ENCODE results near the gene MAST1.

DNA sequence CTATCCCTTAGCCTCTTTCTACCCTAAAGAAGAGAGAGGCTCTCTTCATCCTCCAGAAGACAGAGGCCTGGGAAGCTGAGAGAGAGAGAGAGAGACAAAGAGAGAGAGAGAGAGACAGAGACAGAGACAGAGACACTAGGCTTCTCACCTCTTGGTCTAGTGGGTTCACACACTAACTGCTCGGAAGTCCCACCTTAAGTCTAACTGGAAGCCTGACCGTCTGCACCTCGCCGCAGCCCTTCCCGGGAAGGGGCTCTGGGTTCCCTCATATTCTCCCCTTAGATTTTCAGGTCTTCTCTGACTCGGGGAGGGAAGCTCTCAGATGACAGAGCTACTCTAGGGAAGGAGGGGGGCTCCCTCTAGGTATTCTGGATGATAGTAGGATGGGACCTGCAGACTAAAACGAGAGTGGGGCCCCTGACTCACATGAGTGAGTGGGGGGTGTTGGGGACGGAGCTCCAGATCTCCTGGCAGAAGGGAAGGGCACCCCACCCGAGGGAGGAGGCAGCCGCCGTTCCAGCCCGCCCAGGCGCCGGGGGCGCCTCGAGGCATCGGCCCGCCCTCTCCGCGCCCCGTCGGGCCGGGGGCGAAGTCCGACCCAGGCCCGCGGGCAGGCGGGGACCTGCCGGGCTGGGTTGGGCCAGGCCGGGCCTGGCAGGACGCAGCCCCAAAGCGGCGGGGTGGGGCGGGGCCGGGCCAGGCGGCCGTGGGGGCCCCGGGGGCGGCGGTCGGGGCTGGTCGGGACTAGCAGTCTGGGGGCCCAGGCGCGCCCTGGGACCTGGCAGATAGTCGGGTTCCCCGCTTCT, 49.0 kb upstream of the MAST1 start:
- TF ChIP-seq POLR2AphosphoS5 (IDR thresholded peaks at IDR 0.05; ENCODE audit: low read depth, low read length) (no peak; the same call in 1 of the 2 replicates), CTCF (IDR thresholded peaks at IDR 0.05 in 2 of 3, conservative IDR thresholded peaks at IDR 0.05 in 1 of 3; ENCODE audit: borderline replicate concordance in 1 of 3, insufficient read depth in 1 of 3, low read depth in 2 of 3, low read length in 2 of 3) (no peak), FOSL1 (IDR thresholded peaks at IDR 0.05; ENCODE audit: low read depth) (no peak), POLR2A (IDR thresholded peaks at IDR 0.05; ENCODE audit: borderline replicate concordance, extremely low read depth, insufficient read depth, insufficient read length) (no peak), EZH2 (IDR thresholded peaks at IDR 0.05) (no peak), YY1 (IDR thresholded peaks at IDR 0.05; ENCODE audit: extremely low read depth, insufficient replicate concordance, low read depth, low read length) (no peak), SRF (IDR thresholded peaks at IDR 0.05; ENCODE audit: low read depth) (no peak), ZNF274 (IDR thresholded peaks at IDR 0.05; ENCODE audit: low read depth, low read length) (no peak)
- TF ChIP-seq, protein P1, sequence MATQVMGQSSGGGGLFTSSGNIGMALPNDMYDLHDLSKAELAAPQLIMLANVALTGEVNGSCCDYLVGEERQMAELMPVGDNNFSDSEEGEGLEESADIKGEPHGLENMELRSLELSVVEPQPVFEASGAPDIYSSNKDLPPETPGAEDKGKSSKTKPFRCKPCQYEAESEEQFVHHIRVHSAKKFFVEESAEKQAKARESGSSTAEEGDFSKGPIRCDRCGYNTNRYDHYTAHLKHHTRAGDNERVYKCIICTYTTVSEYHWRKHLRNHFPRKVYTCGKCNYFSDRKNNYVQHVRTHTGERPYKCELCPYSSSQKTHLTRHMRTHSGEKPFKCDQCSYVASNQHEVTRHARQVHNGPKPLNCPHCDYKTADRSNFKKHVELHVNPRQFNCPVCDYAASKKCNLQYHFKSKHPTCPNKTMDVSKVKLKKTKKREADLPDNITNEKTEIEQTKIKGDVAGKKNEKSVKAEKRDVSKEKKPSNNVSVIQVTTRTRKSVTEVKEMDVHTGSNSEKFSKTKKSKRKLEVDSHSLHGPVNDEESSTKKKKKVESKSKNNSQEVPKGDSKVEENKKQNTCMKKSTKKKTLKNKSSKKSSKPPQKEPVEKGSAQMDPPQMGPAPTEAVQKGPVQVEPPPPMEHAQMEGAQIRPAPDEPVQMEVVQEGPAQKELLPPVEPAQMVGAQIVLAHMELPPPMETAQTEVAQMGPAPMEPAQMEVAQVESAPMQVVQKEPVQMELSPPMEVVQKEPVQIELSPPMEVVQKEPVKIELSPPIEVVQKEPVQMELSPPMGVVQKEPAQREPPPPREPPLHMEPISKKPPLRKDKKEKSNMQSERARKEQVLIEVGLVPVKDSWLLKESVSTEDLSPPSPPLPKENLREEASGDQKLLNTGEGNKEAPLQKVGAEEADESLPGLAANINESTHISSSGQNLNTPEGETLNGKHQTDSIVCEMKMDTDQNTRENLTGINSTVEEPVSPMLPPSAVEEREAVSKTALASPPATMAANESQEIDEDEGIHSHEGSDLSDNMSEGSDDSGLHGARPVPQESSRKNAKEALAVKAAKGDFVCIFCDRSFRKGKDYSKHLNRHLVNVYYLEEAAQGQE (IDR thresholded peaks at IDR 0.05; ENCODE audit: low read depth): no peak
- TF ChIP-seq, protein P2, sequence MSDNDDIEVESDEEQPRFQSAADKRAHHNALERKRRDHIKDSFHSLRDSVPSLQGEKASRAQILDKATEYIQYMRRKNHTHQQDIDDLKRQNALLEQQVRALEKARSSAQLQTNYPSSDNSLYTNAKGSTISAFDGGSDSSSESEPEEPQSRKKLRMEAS (IDR thresholded peaks at IDR 0.05): no peak
